GM12878 (cell line): Measurements from ENCODE around the gene EEFSEC. TPM values are rescaled to one million over a fixed set of nuclear protein-coding genes. Genes with fewer than 3 reads are reported as not detected.
A peak's percentile ranks its signal among the peaks of the same experiment; 100 is the strongest.

Experiments
- ATAC-seq: fragments of 200-7000 bp; cut with Tn5 transposase; 3 replicates; pipeline ENCODE4 v1.9.1; 2020; ENCODE audit warnings: mild to moderate bottlenecking, moderate library complexity
- BruUV-seq: library from RNA; stranded (reverse); fragments of 400-500 nt; replicated peaks from 2 replicates; lab custom pipeline; 2021; lab: Mats Ljungman, UMichigan
- CTCF ChIA-PET: fragments of 300-600 bp; sonication (Branson Sonifier 250); formaldehyde crosslinking; extraction: SDS; loops from one replicate; lab custom pipeline; 2021; ENCODE audit warnings: inconsistent platforms; lab: Yijun Ruan, JAX
- POLR2A ChIA-PET: fragments of 350-600 bp; formaldehyde crosslinking; extraction: SDS; loops from one replicate; lab custom pipeline; 2021; ENCODE audit warnings: inconsistent platforms; lab: Charles Lee
- RAD21 ChIA-PET: fragments of 300-600 bp; sonication (Branson Sonifier 250); formaldehyde crosslinking; loops from one replicate; lab custom pipeline; 2023; ENCODE audit warnings: antibody characterized with exemption; ENCODE audit not compliant: unreplicated experiment; lab: Charles Lee
- SMC1A ChIA-PET: fragments of 300-600 bp; sonication (Branson Sonifier 250); formaldehyde crosslinking; loops from one replicate; lab custom pipeline; 2023; ENCODE audit not compliant: unreplicated experiment, uncharacterized antibody; lab: Charles Lee
- DNase-seq: peaks from one replicate; pipeline ENCODE4 v3.0.0-alpha.2; 2011; ENCODE audit warnings: low read depth, low spot score
- FAIRE-seq: peaks from 3 replicates; lab custom pipeline; 2011; peaks lifted over from hg19 to GRCh38; lab: Jason Lieb, UNC
- H2AFZ ChIP-seq: 2 replicates; pipeline ENCODE4 v1.6.0; 2011; ENCODE audit warnings: low read depth, low read length, control low read depth; ENCODE audit not compliant: control insufficient read depth
- H3K27ac ChIP-seq: 2 replicates; pipeline ENCODE4 v1.5.1; 2011; ENCODE audit warnings: control low read depth; ENCODE audit not compliant: control insufficient read depth, insufficient read depth
- H3K27me3 ChIP-seq, 2 experiments: replicated peaks in 1 of 2; 2 replicates each; pipeline versions ENCODE4 v1.6.0 to v1.6.1; 2011; ENCODE audit warnings: low read length in 1 of 2; ENCODE audit not compliant: control insufficient read depth in 2 of 2, insufficient read depth in 2 of 2
- H3K36me3 ChIP-seq, 2 experiments: 2 replicates each; pipeline ENCODE4 v1.5.1; 2011; ENCODE audit warnings: low read length in 1 of 2; ENCODE audit not compliant: control insufficient read depth in 2 of 2, insufficient read depth in 2 of 2
- H3K4me1 ChIP-seq: 2 replicates; pipeline ENCODE4 v1.6.1; 2011; ENCODE audit warnings: mild to moderate bottlenecking, low read length, moderate library complexity, mixed read lengths; ENCODE audit not compliant: control insufficient read depth, insufficient read depth
- H3K4me2 ChIP-seq: 2 replicates; pipeline ENCODE4 v1.6.0; 2011; ENCODE audit warnings: control low read depth; ENCODE audit not compliant: control insufficient read depth, insufficient read depth
- H3K4me3 ChIP-seq: fragments of 200-600 bp; sonication (generic); 2 replicates; pipeline ENCODE4 v1.5.1; 2016
- H3K79me2 ChIP-seq: 2 replicates; pipeline ENCODE4 v1.6.0; 2011; ENCODE audit warnings: low read length; ENCODE audit not compliant: control insufficient read depth, insufficient read depth
- H3K9ac ChIP-seq: 2 replicates; pipeline ENCODE4 v1.8.0; 2011; ENCODE audit warnings: low read length, control low read depth, mixed read lengths; ENCODE audit not compliant: control insufficient read depth, insufficient read depth
- H3K9me3 ChIP-seq: replicated peaks from 3 replicates; pipeline ENCODE4 v1.5.1; 2011; ENCODE audit warnings: mild to moderate bottlenecking, low read length; ENCODE audit not compliant: control insufficient read depth, insufficient read depth
- H4K20me1 ChIP-seq: 2 replicates; pipeline ENCODE4 v1.6.0; 2011; ENCODE audit not compliant: control insufficient read depth, insufficient read depth
- BCL11A ChIP-seq: IDR thresholded peaks from 2 replicates; pipeline ENCODE4 v1.6.1; 2011; ENCODE audit warnings: low read depth, low read length
- CHD4 ChIP-seq: fragments of 200-600 bp; sonication (generic); IDR thresholded peaks from 2 replicates; pipeline ENCODE4 v1.6.1; 2016; ENCODE audit warnings: mild to moderate bottlenecking
- DPF2 ChIP-seq: fragments of 450-650 bp; IDR thresholded peaks from 2 replicates; pipeline ENCODE4 v1.6.1; 2017; ENCODE audit warnings: mild to moderate bottlenecking
- IKZF1 ChIP-seq: fragments of 450-650 bp; conservative IDR thresholded peaks from 2 replicates; pipeline ENCODE4 v1.6.1; 2017; ENCODE audit warnings: antibody characterized with exemption, mild to moderate bottlenecking
- IRF4 ChIP-seq: IDR thresholded peaks from 2 replicates; pipeline ENCODE4 v1.6.1; 2011; ENCODE audit warnings: low read depth, low read length
- MEF2A ChIP-seq: IDR thresholded peaks from 2 replicates; pipeline ENCODE4 v1.6.1; 2011; ENCODE audit warnings: low read depth, mild to moderate bottlenecking, low read length, moderate library complexity; ENCODE audit not compliant: insufficient read depth
- NR2C1 ChIP-seq: fragments of 450-650 bp; IDR thresholded peaks from 2 replicates; pipeline ENCODE4 v1.6.1; 2017; ENCODE audit warnings: antibody characterized with exemption, mild to moderate bottlenecking, moderate library complexity
- POLR2A ChIP-seq: IDR thresholded peaks from 2 replicates; pipeline ENCODE4 v1.6.1; 2011; ENCODE audit warnings: low read depth, mild to moderate bottlenecking, low read length
- WGBS: methylation state at CpG from one replicate; pipeline ENCODE4 v1.1.6; 2016; ENCODE audit warnings: low lambda C conversion rate; ENCODE audit not compliant: insufficient replicate concordance, insufficient coverage; ENCODE audit errors: missing lambda C conversion rate; 5-methylcytosine and 5-hydroxymethylcytosine counted together
- in situ Hi-C: fragments of 300-500 bp; cut with MboI; formaldehyde crosslinking; loops from 9 replicates; pipeline ENCODE4 v1.14.3; 2018; ENCODE audit warnings: mixed read lengths
- intact Hi-C: fragments of 100-400 bp; cut with micrococcal nuclease; formaldehyde crosslinking; loops from one replicate; pipeline ENCODE4 v1.14.2; 2022; ENCODE audit not compliant: unreplicated experiment
- polyA plus RNA-seq, 11 experiments: library from polyadenylated mRNA; depleted of rRNA in 4 of 11; unstranded in 6 of 11; stranded (reverse) in 5 of 11; fragments of >200 nt; fragmentation: Nextera tagmentation in 4 of 11; fragmentation: Illumina TruSeq in 1 of 11; extraction: Ambion mirVana in 4 of 11; extraction: Trizol in 1 of 11; gene quantifications; 1 replicate in 1 of 11; 2 replicates in 10 of 11; pipeline versions ENCODE4 v1.2.1 to v1.2.3, GENCODE V29; 2011 to 2016; ENCODE audit warnings: inconsistent platforms in 2 of 11, missing spikeins in 2 of 11, low read depth in 1 of 11
- total RNA-seq, 4 experiments: library from RNA; depleted of rRNA in 3 of 4; stranded (reverse); fragments of >200 nt in 3 of 4; fragmentation: Illumina TruSeq in 1 of 4; extraction: Trizol in 1 of 4; gene quantifications; 2 replicates each; pipeline versions ENCODE4 v1.2.1 to v1.2.3, GENCODE V29; 2013 to 2021
- TF ChIP-seq, protein P1 (sequence below): fragments of 450-650 bp; IDR thresholded peaks from 2 replicates; pipeline ENCODE4 v1.6.1; 2017; ENCODE audit warnings: mild to moderate bottlenecking, moderate library complexity
- TF ChIP-seq, protein P2 (sequence below): fragments of 150-350 bp; IDR thresholded peaks from 2 replicates; pipeline ENCODE4 v1.6.1; 2016; ENCODE audit warnings: low read depth, low read length
- TF ChIP-seq, protein P3 (sequence below): fragments of 450-650 bp; IDR thresholded peaks from 2 replicates; pipeline ENCODE4 v1.6.1; 2017; ENCODE audit warnings: borderline replicate concordance

Gene EEFSEC
- total and polyA plus RNA-seq, 10 of the 15 experiments (the other 5 are each of a cell fraction or from before 2014, with no cell fraction given), result 0.29 to 29.1 (median 16.1) TPM

GRCh38 chr3:128372707-128373533 is 219.6 kb downstream of the EEFSEC start:
- CTCF ChIA-PET, result no interaction called here
- no peaks in the 10 kb centered on the region for H3K36me3 ChIP-seq
- no peak overlapping the region for H2AFZ ChIP-seq
- TF ChIP-seq DPF2, result no peak
- no peak for TF ChIP-seq CHD4
- TF ChIP-seq BCL11A, result no peak
- no peak for TF ChIP-seq IRF4
- no peak for TF ChIP-seq MEF2A
- TF ChIP-seq, protein P1, sequence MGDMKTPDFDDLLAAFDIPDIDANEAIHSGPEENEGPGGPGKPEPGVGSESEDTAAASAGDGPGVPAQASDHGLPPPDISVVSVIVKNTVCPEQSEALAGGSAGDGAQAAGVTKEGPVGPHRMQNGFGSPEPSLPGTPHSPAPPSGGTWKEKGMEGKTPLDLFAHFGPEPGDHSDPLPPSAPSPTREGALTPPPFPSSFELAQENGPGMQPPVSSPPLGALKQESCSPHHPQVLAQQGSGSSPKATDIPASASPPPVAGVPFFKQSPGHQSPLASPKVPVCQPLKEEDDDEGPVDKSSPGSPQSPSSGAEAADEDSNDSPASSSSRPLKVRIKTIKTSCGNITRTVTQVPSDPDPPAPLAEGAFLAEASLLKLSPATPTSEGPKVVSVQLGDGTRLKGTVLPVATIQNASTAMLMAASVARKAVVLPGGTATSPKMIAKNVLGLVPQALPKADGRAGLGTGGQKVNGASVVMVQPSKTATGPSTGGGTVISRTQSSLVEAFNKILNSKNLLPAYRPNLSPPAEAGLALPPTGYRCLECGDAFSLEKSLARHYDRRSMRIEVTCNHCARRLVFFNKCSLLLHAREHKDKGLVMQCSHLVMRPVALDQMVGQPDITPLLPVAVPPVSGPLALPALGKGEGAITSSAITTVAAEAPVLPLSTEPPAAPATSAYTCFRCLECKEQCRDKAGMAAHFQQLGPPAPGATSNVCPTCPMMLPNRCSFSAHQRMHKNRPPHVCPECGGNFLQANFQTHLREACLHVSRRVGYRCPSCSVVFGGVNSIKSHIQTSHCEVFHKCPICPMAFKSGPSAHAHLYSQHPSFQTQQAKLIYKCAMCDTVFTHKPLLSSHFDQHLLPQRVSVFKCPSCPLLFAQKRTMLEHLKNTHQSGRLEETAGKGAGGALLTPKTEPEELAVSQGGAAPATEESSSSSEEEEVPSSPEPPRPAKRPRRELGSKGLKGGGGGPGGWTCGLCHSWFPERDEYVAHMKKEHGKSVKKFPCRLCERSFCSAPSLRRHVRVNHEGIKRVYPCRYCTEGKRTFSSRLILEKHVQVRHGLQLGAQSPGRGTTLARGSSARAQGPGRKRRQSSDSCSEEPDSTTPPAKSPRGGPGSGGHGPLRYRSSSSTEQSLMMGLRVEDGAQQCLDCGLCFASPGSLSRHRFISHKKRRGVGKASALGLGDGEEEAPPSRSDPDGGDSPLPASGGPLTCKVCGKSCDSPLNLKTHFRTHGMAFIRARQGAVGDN, result no peak
- TF ChIP-seq, protein P2, sequence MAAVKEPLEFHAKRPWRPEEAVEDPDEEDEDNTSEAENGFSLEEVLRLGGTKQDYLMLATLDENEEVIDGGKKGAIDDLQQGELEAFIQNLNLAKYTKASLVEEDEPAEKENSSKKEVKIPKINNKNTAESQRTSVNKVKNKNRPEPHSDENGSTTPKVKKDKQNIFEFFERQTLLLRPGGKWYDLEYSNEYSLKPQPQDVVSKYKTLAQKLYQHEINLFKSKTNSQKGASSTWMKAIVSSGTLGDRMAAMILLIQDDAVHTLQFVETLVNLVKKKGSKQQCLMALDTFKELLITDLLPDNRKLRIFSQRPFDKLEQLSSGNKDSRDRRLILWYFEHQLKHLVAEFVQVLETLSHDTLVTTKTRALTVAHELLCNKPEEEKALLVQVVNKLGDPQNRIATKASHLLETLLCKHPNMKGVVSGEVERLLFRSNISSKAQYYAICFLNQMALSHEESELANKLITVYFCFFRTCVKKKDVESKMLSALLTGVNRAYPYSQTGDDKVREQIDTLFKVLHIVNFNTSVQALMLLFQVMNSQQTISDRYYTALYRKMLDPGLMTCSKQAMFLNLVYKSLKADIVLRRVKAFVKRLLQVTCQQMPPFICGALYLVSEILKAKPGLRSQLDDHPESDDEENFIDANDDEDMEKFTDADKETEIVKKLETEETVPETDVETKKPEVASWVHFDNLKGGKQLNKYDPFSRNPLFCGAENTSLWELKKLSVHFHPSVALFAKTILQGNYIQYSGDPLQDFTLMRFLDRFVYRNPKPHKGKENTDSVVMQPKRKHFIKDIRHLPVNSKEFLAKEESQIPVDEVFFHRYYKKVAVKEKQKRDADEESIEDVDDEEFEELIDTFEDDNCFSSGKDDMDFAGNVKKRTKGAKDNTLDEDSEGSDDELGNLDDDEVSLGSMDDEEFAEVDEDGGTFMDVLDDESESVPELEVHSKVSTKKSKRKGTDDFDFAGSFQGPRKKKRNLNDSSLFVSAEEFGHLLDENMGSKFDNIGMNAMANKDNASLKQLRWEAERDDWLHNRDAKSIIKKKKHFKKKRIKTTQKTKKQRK, result no peak
- no peak for TF ChIP-seq POLR2A
- no peak for TF ChIP-seq IKZF1
- TF ChIP-seq NR2C1, result no peak
- TF ChIP-seq, protein P3, sequence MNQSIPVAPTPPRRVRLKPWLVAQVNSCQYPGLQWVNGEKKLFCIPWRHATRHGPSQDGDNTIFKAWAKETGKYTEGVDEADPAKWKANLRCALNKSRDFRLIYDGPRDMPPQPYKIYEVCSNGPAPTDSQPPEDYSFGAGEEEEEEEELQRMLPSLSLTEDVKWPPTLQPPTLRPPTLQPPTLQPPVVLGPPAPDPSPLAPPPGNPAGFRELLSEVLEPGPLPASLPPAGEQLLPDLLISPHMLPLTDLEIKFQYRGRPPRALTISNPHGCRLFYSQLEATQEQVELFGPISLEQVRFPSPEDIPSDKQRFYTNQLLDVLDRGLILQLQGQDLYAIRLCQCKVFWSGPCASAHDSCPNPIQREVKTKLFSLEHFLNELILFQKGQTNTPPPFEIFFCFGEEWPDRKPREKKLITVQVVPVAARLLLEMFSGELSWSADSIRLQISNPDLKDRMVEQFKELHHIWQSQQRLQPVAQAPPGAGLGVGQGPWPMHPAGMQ, result no peak
- TF ChIP-seq, all 136 proteins: peak for 0
- DNase-seq, result no peak
- whole genome bisulfite sequencing, result 94% methylated on average over 10 of the region's 10 CpGs
- in situ Hi-C loops (no loop called here), intact Hi-C loops (no loop called here)
- Histone ChIP-seq H3K79me2 (no peaks in the 10 kb centered on the region), H3K4me3 (no peak overlapping the region), H3K4me2 (no peak overlapping the region), H3K4me1 (peaks cover 25% of the 10 kb centered on the region), H3K27ac (peak overlapping the region; percentile 48), H3K27me3 (no peaks in the 10 kb centered on the region), H4K20me1 (no peaks in the 10 kb centered on the region), H3K9me3 (no peaks in the 10 kb centered on the region), H3K9ac (no peak overlapping the region)
- BruUV-seq, result no TSS peak
- peak; percentile 5; the same call in 2 of the 3 replicates for ATAC-seq
- no peak for FAIRE-seq
- ChIA-PET POLR2A (interaction anchor here (0.6 to 1.3 kb wide), 2 partner anchors 19 to 851 kb away, joined by 3 read pairs; no protein-coding TSS in a partner anchor), RAD21 (no interaction called here), SMC1A (interaction anchor here (1.0 kb wide), 1 partner anchor 25 kb away, joined by 3 read pairs; no protein-coding TSS in a partner anchor)
